ENCODE data around the gene SGCA. TPM values are rescaled to one million over a fixed set of nuclear protein-coding genes. Genes with fewer than 3 reads are reported as not detected.

The SGCA gene
- total and polyA plus RNA-seq, 9 of the 15 experiments (the other 6 are each of a cell fraction or from before 2014, with no cell fraction given), result not detected

GRCh38 chr17:50169121-50169764 lies 3.4 kb downstream of the SGCA start:
- H3K27ac ChIP-seq (ENCODE audit: extremely low read depth, low read depth, low read length), result no peak overlapping the region
- peak; percentile 91 for FAIRE-seq
- peak; percentile 71 to 80 (median 75) for DNase-seq (ENCODE audit: extremely low read depth in 1 of 4, low spot score in 3 of 4)
- BruUV-seq (replicated peaks), result no TSS peak
- in situ Hi-C loops (cut with MboI) (no loop called here), intact Hi-C loops (cut with micrococcal nuclease) (loop anchor here (1.0 kb wide), 1 partner anchor 29 kb away; no protein-coding TSS in a partner anchor)
- no peaks in the 10 kb centered on the region for H3K9me3 ChIP-seq (replicated peaks; ENCODE audit: control insufficient read depth, insufficient read depth, low read depth, low read length)
- ChIA-PET CTCF (ENCODE audit: low intra/inter-chr PET ratio) (interaction anchor here (0.9 to 1.8 kb wide), 6 partner anchors 8 to 128 kb away, joined by 3 to 16 read pairs (median 3); no protein-coding TSS in a partner anchor), POLR2A (interaction anchor here (0.7 to 1.0 kb wide), 3 partner anchors 9 to 725 kb away, joined by 3 read pairs; no protein-coding TSS in a partner anchor)
- H3K9me1 ChIP-seq (ENCODE audit: control insufficient read depth, insufficient read depth, low read length), result no peaks in the 10 kb centered on the region
- H3K4me2 ChIP-seq (ENCODE audit: insufficient read depth, low read length), result no peak overlapping the region
- 17% methylated on average over 14 of the region's 14 CpGs for WGBS (ENCODE audit: insufficient coverage, low coverage, missing lambda C conversion rate)
- no peaks in the 10 kb centered on the region for H3K79me2 ChIP-seq (ENCODE audit: control insufficient read depth, insufficient read depth, low read length)
- H2AFZ ChIP-seq (ENCODE audit: low read depth, low read length), result no peak overlapping the region
- ATAC-seq, result peak; percentile 81
- H3K27me3 ChIP-seq (ENCODE audit: control insufficient read depth in 2 of 2, insufficient read depth in 2 of 2, low read length in 2 of 2), result peaks cover 2 to 18% of the 10 kb centered on the region in 2 experiments; a peak in 2 of 5 replicates
- no peak overlapping the region for H3K9ac ChIP-seq (ENCODE audit: insufficient read depth in 1 of 2, low read depth in 2 of 2, low read length in 2 of 2)
- peaks cover 13% of the 10 kb centered on the region for H4K20me1 ChIP-seq (replicated peaks; ENCODE audit: control insufficient read depth, insufficient read depth, low read length)
- H3K4me1 ChIP-seq (replicated peaks in 1 of 2; ENCODE audit: control insufficient read depth in 2 of 2, insufficient read depth in 2 of 2, low read length in 2 of 2), result peaks cover 0 to 18% of the 10 kb centered on the region in 2 experiments; a peak in 1 of 5 replicates
- H3K36me3 ChIP-seq (ENCODE audit: control insufficient read depth, insufficient read depth, low read length), result no peaks in the 10 kb centered on the region
- no peak overlapping the region for H3K4me3 ChIP-seq
- TF ChIP-seq KLF6 (CRISPR knock-in tag; IDR thresholded peaks at IDR 0.05; ENCODE audit: borderline replicate concordance), result no peak
- TF ChIP-seq TFE3 (CRISPR knock-in tag; IDR thresholded peaks at IDR 0.05), result no peak
- TF ChIP-seq, protein P1, sequence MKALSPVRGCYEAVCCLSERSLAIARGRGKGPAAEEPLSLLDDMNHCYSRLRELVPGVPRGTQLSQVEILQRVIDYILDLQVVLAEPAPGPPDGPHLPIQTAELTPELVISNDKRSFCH (CRISPR knock-in tag; IDR thresholded peaks at IDR 0.05), result no peak
- TF ChIP-seq, protein P1 (tag; IDR thresholded peaks at IDR 0.05), result no peak
- TF ChIP-seq USF2 (CRISPR knock-in tag; IDR thresholded peaks at IDR 0.05), result no peak
- no peak for TF ChIP-seq ERF (CRISPR knock-in tag; IDR thresholded peaks at IDR 0.05)
- TF ChIP-seq RBM22 (IDR thresholded peaks at IDR 0.05; ENCODE audit: low read depth, low read length, poor library complexity, severe bottlenecking), result no peak
- TF ChIP-seq MLLT1 (IDR thresholded peaks at IDR 0.05), result peak; percentile 14 to 65; a peak in 1 of 4 replicates
- TF ChIP-seq U2AF1 (optimal IDR thresholded peaks at IDR 0.05; ENCODE audit: low read depth, low read length), result no peak
- TF ChIP-seq HDAC6 (IDR thresholded peaks at IDR 0.05; ENCODE audit: low read depth, low read length), result no peak
- TF ChIP-seq RB1 (IDR thresholded peaks at IDR 0.05; ENCODE audit: low read depth), result 0 out of 2 replicates have a peak, but pooled peaks have one; percentile 57
